CD4-positive, CD25-positive, alpha-beta regulatory T cell (primary cell): ENCODE data around the gene EIF1AD. TPM values are rescaled to one million over a fixed set of nuclear protein-coding genes. Genes with fewer than 3 reads are reported as not detected.

Experiments used
- ATAC-seq, 2 donors: fragments of 150-1000 bp; cut with Tn5 transposase; one replicate each; pipeline ENCODE4 v1.10.0; 2021; ENCODE audit warnings: low read depth in 2 of 2, moderate number of reproducible peaks in 2 of 2, moderate library complexity in 1 of 2
- DNase-seq, 3 donors: peaks; one replicate each; pipeline versions ENCODE4 v3.0.0 to v3.0.0-alpha.2; 2012 to 2022; ENCODE audit warnings: mixed read lengths in 1 of 3
- H3K27ac ChIP-seq: one replicate; pipeline ENCODE4 v1.7.0; 2013; ENCODE audit warnings: mild to moderate bottlenecking, low read length; ENCODE audit not compliant: insufficient read depth, poor library complexity, severe bottlenecking
- H3K27me3 ChIP-seq: one replicate; pipeline ENCODE4 v1.7.0; 2013; ENCODE audit warnings: low read length; ENCODE audit not compliant: control insufficient read depth, insufficient read depth
- H3K36me3 ChIP-seq: one replicate; pipeline ENCODE4 v1.7.0; 2013; ENCODE audit warnings: mild to moderate bottlenecking, low read length, moderate library complexity; ENCODE audit not compliant: control insufficient read depth, insufficient read depth
- H3K4me1 ChIP-seq: 2 replicates; pipeline ENCODE4 v1.7.0; 2013; ENCODE audit warnings: mild to moderate bottlenecking, low read length; ENCODE audit not compliant: insufficient read depth, control insufficient read depth, poor library complexity, severe bottlenecking
- H3K4me3 ChIP-seq: one replicate; pipeline ENCODE4 v1.7.0; 2013; ENCODE audit warnings: low read depth, mild to moderate bottlenecking, low read length, moderate library complexity
- H3K9me3 ChIP-seq, 2 experiments: 1 replicate in 1 of 2; 2 replicates in 1 of 2; pipeline ENCODE4 v1.7.0; 2013; ENCODE audit warnings: low read length in 2 of 2, mild to moderate bottlenecking in 1 of 2, moderate library complexity in 1 of 2; ENCODE audit not compliant: control insufficient read depth in 2 of 2
- H3K27ac Mint-ChIP-seq, 3 donors: one replicate each; pipeline ENCODE4 v1.8.0; 2020 to 2022; ENCODE audit warnings: mild to moderate bottlenecking in 3 of 3, mixed read lengths in 3 of 3, moderate library complexity in 2 of 3
- H3K27me3 Mint-ChIP-seq: one replicate; pipeline ENCODE4 v1.8.0; 2022; ENCODE audit warnings: mild to moderate bottlenecking, mixed read lengths
- H3K36me3 Mint-ChIP-seq: one replicate; pipeline ENCODE4 v1.8.0; 2020; ENCODE audit warnings: mixed read lengths
- H3K4me1 Mint-ChIP-seq, 4 donors: one replicate each; pipeline ENCODE4 v1.8.0; 2020 to 2022; ENCODE audit warnings: mixed read lengths in 4 of 4, mild to moderate bottlenecking in 1 of 4
- H3K4me3 Mint-ChIP-seq, 4 donors: one replicate each; pipeline ENCODE4 v1.8.0; 2020 to 2022; ENCODE audit warnings: mild to moderate bottlenecking in 4 of 4, mixed read lengths in 4 of 4, moderate library complexity in 3 of 4
- H3K9me3 Mint-ChIP-seq, 7 donors: one replicate each; pipeline ENCODE4 v1.8.0; 2020 to 2022; ENCODE audit warnings: mixed read lengths in 7 of 7, mild to moderate bottlenecking in 3 of 7, moderate library complexity in 2 of 7
- polyA plus RNA-seq, 4 donors: library from polyadenylated mRNA; unstranded; fragments of 300-500 nt; fragmentation: Illumina TruSeq; gene quantifications; one replicate each; pipeline ENCODE4 v1.2.3, GENCODE V29; 2021
- total RNA-seq: library from RNA; stranded (reverse); gene quantifications from one replicate; pipeline ENCODE4 v1.2.3, GENCODE V29; 2022

EIF1AD gene
- total and polyA plus RNA-seq, 5 donors from 2014 or later: 16.7 to 61.3 (median 19.7) TPM

DNA sequence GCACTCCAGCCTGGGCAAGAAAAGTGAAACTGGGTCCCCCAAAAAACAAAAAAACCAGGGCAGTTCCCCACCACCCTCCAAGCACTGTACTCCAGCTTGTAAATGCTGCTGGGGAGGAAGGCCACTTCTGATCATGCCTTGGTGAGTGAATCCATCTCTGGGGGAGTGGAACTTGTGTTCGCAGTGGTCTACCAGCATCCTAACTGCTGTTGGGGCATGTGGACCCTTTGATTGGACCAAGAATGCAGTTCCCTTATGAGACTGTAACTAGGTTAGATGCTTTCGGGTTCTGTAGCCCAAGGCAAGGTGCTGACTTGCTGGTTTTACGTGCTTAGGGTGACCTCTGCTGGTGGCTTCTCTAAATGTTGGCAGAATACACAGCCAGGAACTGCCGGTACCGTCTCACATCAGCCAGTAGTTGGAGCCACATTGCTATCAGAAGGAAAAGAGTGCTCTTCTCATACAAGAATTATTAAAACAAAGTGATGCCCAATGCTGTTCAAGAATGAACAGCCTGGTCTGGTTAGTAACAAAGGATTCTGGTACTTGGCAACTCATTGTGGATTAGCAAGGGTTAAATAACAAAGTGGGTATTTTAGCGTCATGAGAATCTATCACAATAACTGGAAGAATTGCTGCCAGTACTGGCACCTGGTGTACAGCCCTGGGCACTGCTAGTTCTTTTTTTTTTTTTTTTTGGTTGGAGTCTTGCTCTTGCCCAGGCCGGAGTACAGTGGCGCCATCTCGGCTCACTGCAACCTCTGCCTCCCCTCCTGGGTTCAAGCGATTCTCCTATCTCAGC is 13.0 kb downstream of the EIF1AD start:
- H3K36me3 ChIP-seq: no peaks in the 10 kb centered on the region
- H3K4me1 ChIP-seq: no peaks in the 10 kb centered on the region
- peaks cover 0 to 3% (median 0%) of the 10 kb centered on the region in 7 donors for H3K9me3 Mint-ChIP-seq
- DNase-seq (peak; percentile 86 to 97 (median 94)), ATAC-seq (peak; percentile 99 to 100)
- peaks cover 5 to 8% (median 6%) of the 10 kb centered on the region in 4 donors for H3K4me1 Mint-ChIP-seq
- H3K36me3 Mint-ChIP-seq: no peaks in the 10 kb centered on the region
- H3K4me3 ChIP-seq: no peak overlapping the region
- H3K27me3 Mint-ChIP-seq: no peaks in the 10 kb centered on the region
- peak overlapping the region in 1 of 4 donors; percentile 3 for H3K4me3 Mint-ChIP-seq
- H3K27me3 ChIP-seq: no peaks in the 10 kb centered on the region
- H3K27ac Mint-ChIP-seq: peak overlapping the region; percentile 48 to 77 (median 66)
- H3K27ac ChIP-seq: peak overlapping the region; percentile 55
- no peaks in the 10 kb centered on the region for H3K9me3 ChIP-seq

DNA sequence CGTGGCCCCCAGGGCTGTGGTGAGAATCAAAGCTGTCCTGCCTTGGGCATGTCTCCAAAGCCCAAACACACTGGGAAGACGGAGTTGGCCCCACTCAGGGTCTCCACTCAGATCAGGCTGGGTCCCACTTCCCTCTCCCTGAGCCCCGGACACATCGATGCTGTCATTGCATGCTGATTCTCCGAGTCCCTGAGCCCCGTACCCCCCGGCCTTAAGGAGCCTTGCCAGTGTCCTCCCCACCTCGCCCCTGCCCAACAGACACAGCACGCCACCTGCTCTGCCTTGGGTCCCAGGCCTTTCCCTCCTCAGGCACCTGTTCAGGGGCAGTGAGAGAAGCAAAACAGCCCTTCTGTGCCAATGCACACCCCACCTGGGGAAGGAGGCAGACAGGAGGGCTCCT is 14.6 kb downstream of the EIF1AD start:
- Histone ChIP-seq H3K9me3 (no peaks in the 10 kb centered on the region), H3K27me3 (no peaks in the 10 kb centered on the region), H3K36me3 (no peaks in the 10 kb centered on the region), H3K4me1 (no peaks in the 10 kb centered on the region), H3K4me3 (no peak overlapping the region), H3K27ac (no peak overlapping the region)
- H3K27me3 Mint-ChIP-seq: no peaks in the 10 kb centered on the region
- no peak for DNase-seq
- H3K27ac Mint-ChIP-seq: no peak overlapping the region
- H3K9me3 Mint-ChIP-seq: peaks cover 0 to under 1% (median 0%) of the 10 kb centered on the region in 7 donors
- ATAC-seq: no peak
- H3K4me1 Mint-ChIP-seq: peaks cover 5 to 8% (median 6%) of the 10 kb centered on the region in 4 donors
- no peak overlapping the region for H3K4me3 Mint-ChIP-seq
- no peaks in the 10 kb centered on the region for H3K36me3 Mint-ChIP-seq

DNA sequence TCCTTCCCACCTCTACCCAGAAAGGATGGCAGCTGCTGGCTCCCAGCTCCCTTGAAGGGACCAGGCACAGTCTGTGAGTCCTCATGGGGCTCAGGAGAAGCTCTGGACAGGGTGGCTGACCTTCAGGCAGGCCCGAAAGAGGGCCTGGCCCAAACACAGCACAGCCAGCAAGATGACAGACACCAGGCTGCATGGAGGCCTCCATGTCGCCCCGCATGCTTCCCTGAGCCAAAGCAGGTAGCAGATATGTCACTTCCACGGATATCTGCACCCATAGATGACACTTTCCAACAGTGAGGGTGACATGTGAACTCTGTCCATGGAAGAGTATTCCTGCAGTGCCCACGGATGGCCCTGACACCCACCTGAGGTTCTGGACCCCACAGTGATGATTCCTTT is 18.4 kb downstream of the EIF1AD start:
- no peak overlapping the region for H3K4me3 Mint-ChIP-seq
- no peak overlapping the region for H3K27ac Mint-ChIP-seq
- Histone ChIP-seq H3K9me3 (no peaks in the 10 kb centered on the region), H3K36me3 (peaks cover 7% of the 10 kb centered on the region), H3K27ac (no peak overlapping the region), H3K4me1 (no peaks in the 10 kb centered on the region), H3K4me3 (no peak overlapping the region), H3K27me3 (no peaks in the 10 kb centered on the region)
- ATAC-seq (no peak), DNase-seq (no peak)
- H3K4me1 Mint-ChIP-seq: peaks cover 0 to 3% (median 0%) of the 10 kb centered on the region in 4 donors
- peaks cover 8% of the 10 kb centered on the region for H3K36me3 Mint-ChIP-seq
- H3K9me3 Mint-ChIP-seq: peaks cover 0 to 1% (median 0%) of the 10 kb centered on the region in 7 donors
- no peaks in the 10 kb centered on the region for H3K27me3 Mint-ChIP-seq

DNA sequence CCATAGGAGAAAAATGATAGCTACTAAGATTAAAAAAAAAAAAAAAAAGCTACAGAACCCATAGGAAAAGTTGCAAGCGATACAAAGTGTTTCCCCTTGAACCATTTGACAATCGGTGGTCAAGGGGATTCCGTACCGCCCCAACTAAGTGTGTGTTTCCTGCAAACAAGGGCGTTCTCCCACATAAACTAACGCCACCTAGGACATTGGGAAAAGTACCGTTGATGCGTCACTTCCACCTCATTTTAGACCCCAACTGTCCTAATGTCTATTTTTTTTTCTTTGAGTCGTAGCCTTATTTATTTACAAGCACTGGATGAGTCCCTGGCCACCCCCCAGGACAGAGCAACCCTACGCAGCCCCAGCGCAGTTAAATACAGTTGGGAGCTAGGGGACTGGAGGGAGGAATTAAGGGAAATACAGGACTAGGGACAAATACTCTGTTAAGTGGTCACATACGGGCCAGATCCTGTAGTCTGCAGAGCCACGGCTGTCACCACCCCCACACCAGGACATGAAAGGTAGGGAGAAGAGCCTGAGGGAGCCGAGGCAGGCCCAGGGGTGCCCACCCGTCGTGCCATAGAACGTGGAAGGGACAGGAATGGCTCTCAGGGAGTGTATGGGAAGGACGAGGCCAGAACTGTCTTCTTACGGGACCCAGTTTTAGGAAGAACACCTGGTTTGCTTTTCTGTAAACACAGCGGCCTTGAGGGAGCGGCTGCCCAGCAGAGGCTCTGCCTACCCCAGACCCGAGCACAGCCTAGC is 19.0 kb downstream of the EIF1AD start:
- Mint-ChIP-seq H3K27me3 (no peaks in the 10 kb centered on the region), H3K27ac (peak overlapping the region in 1 of 3 donors; percentile 31), H3K4me1 (peaks cover 0 to 2% (median 0%) of the 10 kb centered on the region in 4 donors)

DNA sequence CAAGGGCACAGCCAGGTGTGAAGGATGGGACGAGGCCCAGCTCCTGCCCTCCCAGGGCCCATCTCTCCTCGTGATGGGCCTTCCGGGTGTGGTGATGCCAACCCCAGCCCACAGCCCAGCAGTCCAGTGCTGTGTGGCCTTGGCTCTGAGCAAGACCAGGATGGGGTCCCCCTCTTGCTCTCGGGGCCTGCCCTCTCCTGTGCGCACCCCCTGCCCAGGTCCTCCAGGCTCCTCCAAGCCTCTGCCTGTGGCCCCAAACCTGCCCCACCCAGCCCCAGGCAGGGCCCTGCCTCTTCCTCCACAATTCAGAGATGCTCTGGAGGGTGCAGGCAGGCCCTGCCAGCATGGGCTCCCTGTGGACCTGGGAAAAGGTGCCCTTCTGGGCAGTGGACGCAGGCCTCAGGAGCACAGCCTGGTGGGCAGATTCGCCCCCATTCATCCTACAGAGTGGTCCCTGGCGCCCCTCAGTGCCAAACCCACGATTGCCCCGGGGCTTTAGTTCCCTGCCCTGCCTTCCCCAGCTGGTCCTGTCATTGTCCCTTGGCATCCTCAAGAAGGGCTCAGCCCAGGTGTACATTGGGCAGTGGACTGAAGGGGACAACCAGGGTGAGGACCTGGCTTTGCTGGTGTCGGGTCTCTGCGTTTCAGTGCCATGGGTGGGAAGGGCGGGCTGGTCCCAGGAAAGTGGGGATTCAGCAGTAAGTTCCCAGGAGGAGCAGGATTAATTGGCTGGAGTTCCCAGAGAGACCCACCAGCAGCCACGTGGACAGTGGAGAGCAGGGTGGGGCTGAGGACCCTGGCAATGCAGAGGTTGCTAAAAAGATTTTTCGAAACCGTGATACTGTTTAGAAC is 19.8 kb downstream of the EIF1AD start:
- H3K4me3 ChIP-seq: no peak overlapping the region
- no peak for ATAC-seq
- no peaks in the 10 kb centered on the region for H3K4me1 Mint-ChIP-seq
- no peak overlapping the region for H3K27ac ChIP-seq
- H3K4me3 Mint-ChIP-seq: no peak overlapping the region
- H3K36me3 ChIP-seq: peaks cover 19% of the 10 kb centered on the region
- H3K36me3 Mint-ChIP-seq: peaks cover 8% of the 10 kb centered on the region
- no peaks in the 10 kb centered on the region for H3K27me3 Mint-ChIP-seq
- DNase-seq: no peak
- no peaks in the 10 kb centered on the region for H3K27me3 ChIP-seq
- H3K4me1 ChIP-seq: no peaks in the 10 kb centered on the region
- H3K9me3 Mint-ChIP-seq: peaks cover 0 to 1% (median 0%) of the 10 kb centered on the region in 7 donors
- no peak overlapping the region for H3K27ac Mint-ChIP-seq
- H3K9me3 ChIP-seq: no peaks in the 10 kb centered on the region

More for the DNA sequence above, 19.0 kb downstream of the EIF1AD start:
- Mint-ChIP-seq H3K36me3 (peaks cover 8% of the 10 kb centered on the region), H3K4me3 (no peak overlapping the region), H3K9me3 (peaks cover 0 to 1% (median 0%) of the 10 kb centered on the region in 7 donors)
- Histone ChIP-seq H3K27ac (no peak overlapping the region), H3K4me1 (no peaks in the 10 kb centered on the region), H3K36me3 (peaks cover 11% of the 10 kb centered on the region), H3K4me3 (no peak overlapping the region), H3K9me3 (no peaks in the 10 kb centered on the region), H3K27me3 (no peaks in the 10 kb centered on the region)
- DNase-seq (no peak), ATAC-seq (no peak)

DNA sequence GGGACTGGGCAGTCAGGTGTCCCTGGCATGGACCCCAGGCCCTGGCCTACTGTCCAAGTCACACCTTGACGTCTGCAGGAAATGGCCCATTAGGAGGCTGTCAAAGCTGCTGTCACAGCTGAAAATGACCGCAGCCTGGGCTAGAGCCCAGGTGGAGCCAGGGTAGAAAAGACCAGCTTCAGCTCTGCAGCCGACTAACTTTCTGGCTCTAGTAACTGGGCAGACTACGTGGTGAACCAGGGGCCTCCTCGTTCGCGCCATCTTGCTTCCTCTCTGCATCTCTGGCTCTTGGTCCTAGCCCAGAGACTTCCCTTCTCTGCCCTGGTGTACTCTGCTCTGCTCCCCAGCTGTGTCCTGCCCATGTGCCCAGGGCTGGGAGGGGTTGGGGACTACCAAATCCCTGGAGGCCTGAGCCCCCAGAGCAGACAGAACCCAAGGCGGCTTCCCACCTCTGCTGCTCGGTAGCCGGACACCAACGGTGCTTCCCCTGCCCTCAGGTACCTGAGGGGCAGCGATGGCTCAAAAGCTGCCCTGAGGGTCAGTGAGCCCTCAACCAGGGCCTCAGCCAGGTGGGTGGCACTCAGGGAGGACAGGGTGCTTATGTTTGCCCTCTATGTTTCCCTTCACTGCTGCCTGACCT is 20.7 kb downstream of the EIF1AD start:
- no peak for DNase-seq
- Mint-ChIP-seq H3K9me3 (peaks cover 0 to 1% (median 0%) of the 10 kb centered on the region in 7 donors), H3K27me3 (no peaks in the 10 kb centered on the region), H3K4me3 (no peak overlapping the region), H3K36me3 (peaks cover 11% of the 10 kb centered on the region), H3K4me1 (no peaks in the 10 kb centered on the region), H3K27ac (no peak overlapping the region)
- H3K9me3 ChIP-seq: no peaks in the 10 kb centered on the region
- no peak overlapping the region for H3K27ac ChIP-seq
- no peaks in the 10 kb centered on the region for H3K27me3 ChIP-seq
- peaks cover 26% of the 10 kb centered on the region for H3K36me3 ChIP-seq
- no peak overlapping the region for H3K4me3 ChIP-seq
- ATAC-seq: no peak
- no peaks in the 10 kb centered on the region for H3K4me1 ChIP-seq

DNA sequence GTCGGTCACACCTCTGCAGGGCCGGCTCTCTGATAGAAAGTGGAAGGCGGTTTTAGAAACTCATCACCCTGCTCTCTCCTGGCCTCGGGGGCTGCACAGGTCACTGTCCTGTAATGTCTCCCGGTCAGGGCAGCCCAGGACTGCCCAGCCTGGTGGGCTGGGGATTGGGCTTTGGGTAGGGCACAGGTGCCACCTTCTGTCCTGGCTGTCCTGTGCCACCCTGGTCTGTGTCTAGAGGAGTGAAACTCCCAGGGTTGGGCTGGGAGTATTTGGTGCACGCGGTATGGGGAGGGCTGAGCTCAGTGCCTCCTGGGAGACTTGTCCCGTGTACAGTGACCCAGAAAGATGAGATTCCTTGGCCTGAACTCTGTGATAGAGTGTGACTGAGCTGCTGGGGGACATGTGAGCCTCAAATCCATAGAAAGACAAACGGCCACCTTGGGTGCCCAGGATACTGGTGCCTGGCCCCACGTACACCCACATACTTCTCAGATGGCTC is 22.6 kb downstream of the EIF1AD start:
- ATAC-seq (no peak), DNase-seq (no peak)
- Histone ChIP-seq H3K4me1 (no peaks in the 10 kb centered on the region), H3K4me3 (no peak overlapping the region), H3K27me3 (no peaks in the 10 kb centered on the region), H3K27ac (no peak overlapping the region), H3K36me3 (peaks cover 26% of the 10 kb centered on the region), H3K9me3 (no peaks in the 10 kb centered on the region)
- Mint-ChIP-seq H3K36me3 (peaks cover 20% of the 10 kb centered on the region), H3K4me1 (peaks cover 0 to 5% (median 0%) of the 10 kb centered on the region in 4 donors), H3K27me3 (no peaks in the 10 kb centered on the region), H3K9me3 (peaks cover 0 to 1% (median 0%) of the 10 kb centered on the region in 7 donors), H3K4me3 (no peak overlapping the region), H3K27ac (no peak overlapping the region)
